NCI-H345 treated with DMSO at 0.1 percent for 48 hours (cell line): ENCODE data around the gene MUSTN1.

ENCODE experiments used
- DNase-seq: peaks from one replicate; lab custom pipeline; 2025; ENCODE audit not compliant: unreplicated experiment; lab: John Stamatoyannopoulos, UW

Gene MUSTN1

GRCh38 chr3:52787672-52788625 is 46.9 kb downstream of the MUSTN1 start:
- DNase-seq, result no peak

GRCh38 chr3:52787246-52787645 is 47.6 kb downstream of the MUSTN1 start:
- no peak for DNase-seq

GRCh38 chr3:52786330-52787215 is 48.2 kb downstream of the MUSTN1 start:
- DNase-seq, result no peak

- DNase-seq, result no peak
These were observed 49.8 kb downstream of the MUSTN1 start for GRCh38 chr3:52784931-52785590.

- no peak for DNase-seq
These were observed 50.7 kb downstream of the MUSTN1 start for GRCh38 chr3:52784021-52784621.

GRCh38 chr3:52783211-52783555 is 51.6 kb downstream of the MUSTN1 start:
- DNase-seq, result no peak
